GM23338 (cell line): Measurements from ENCODE around the gene DGKB. TPM values are rescaled to one million over a fixed set of nuclear protein-coding genes. Genes with fewer than 3 reads are reported as not detected.
A peak's percentile ranks its signal among the peaks of the same experiment; 100 is the strongest.

Experiments used
- ATAC-seq: fragments of 200-7000 bp; cut with Tn5 transposase; 3 replicates; pipeline ENCODE4 v1.9.1; 2020
- DNase-seq: peaks from one replicate; pipeline ENCODE4 v3.0.0-alpha.2; 2015; ENCODE audit warnings: low spot score
- H2AFZ ChIP-seq: fragments of 200-600 bp; sonication (generic); 2 replicates; pipeline ENCODE4 v1.8.0; 2016; ENCODE audit warnings: antibody characterized with exemption, mild to moderate bottlenecking, moderate library complexity
- H3F3A ChIP-seq: fragments of 200-600 bp; sonication (generic); replicated peaks from 2 replicates; pipeline ENCODE4 v1.8.0; 2017; ENCODE audit warnings: antibody characterized with exemption, mixed run types, low read depth
- H3K27ac ChIP-seq: fragments of 200-600 bp; sonication (generic); 2 replicates; pipeline ENCODE4 v1.6.1; 2016; ENCODE audit warnings: low read depth
- H3K27me3 ChIP-seq: fragments of 200-600 bp; sonication (generic); 2 replicates; pipeline ENCODE4 v1.8.0; 2016; ENCODE audit warnings: mild to moderate bottlenecking, mixed run types, moderate library complexity; ENCODE audit not compliant: insufficient read depth
- H3K36me3 ChIP-seq: fragments of 200-600 bp; sonication (generic); 2 replicates; pipeline ENCODE4 v1.8.0; 2016; ENCODE audit warnings: mild to moderate bottlenecking; ENCODE audit not compliant: insufficient read depth
- H3K4me1 ChIP-seq: fragments of 200-600 bp; sonication (generic); 2 replicates; pipeline ENCODE4 v1.8.0; 2016; ENCODE audit warnings: mild to moderate bottlenecking, moderate library complexity; ENCODE audit not compliant: insufficient read depth
- H3K4me2 ChIP-seq: fragments of 200-600 bp; sonication (generic); 2 replicates; pipeline ENCODE4 v1.7.1; 2017; ENCODE audit warnings: mixed run types
- H3K4me3 ChIP-seq: fragments of 200-600 bp; sonication (generic); 2 replicates; pipeline ENCODE4 v1.6.1; 2016; ENCODE audit warnings: mixed run types
- H3K79me2 ChIP-seq: fragments of 200-600 bp; sonication (generic); replicated peaks from 2 replicates; pipeline ENCODE4 v1.8.0; 2017; ENCODE audit warnings: mild to moderate bottlenecking; ENCODE audit not compliant: insufficient read depth
- H3K9me2 ChIP-seq: fragments of 200-600 bp; sonication (generic); 2 replicates; pipeline ENCODE4 v1.8.0; 2017; ENCODE audit not compliant: insufficient read depth
- H4K20me1 ChIP-seq: fragments of 200-600 bp; sonication (generic); replicated peaks from 2 replicates; pipeline ENCODE4 v1.8.0; 2017; ENCODE audit warnings: mild to moderate bottlenecking; ENCODE audit not compliant: insufficient read depth
- H3K27ac Mint-ChIP-seq: 2 replicates; pipeline ENCODE4 v1.8.0; 2020; ENCODE audit warnings: inconsistent platforms, mild to moderate bottlenecking, moderate library complexity, mixed read lengths
- H3K27me3 Mint-ChIP-seq: 3 replicates; pipeline ENCODE4 v1.8.0; 2022; ENCODE audit warnings: low read depth, mild to moderate bottlenecking, moderate library complexity, mixed read lengths, inconsistent platforms; ENCODE audit not compliant: insufficient read depth, poor library complexity
- H3K36me3 Mint-ChIP-seq: 3 replicates; pipeline ENCODE4 v1.8.0; 2021; ENCODE audit warnings: low read depth, mild to moderate bottlenecking, inconsistent platforms, moderate library complexity, mixed read lengths
- H3K4me1 Mint-ChIP-seq: 3 replicates; pipeline ENCODE4 v1.8.0; 2020; ENCODE audit warnings: mild to moderate bottlenecking, inconsistent platforms, mixed read lengths
- H3K4me3 Mint-ChIP-seq: 3 replicates; pipeline ENCODE4 v1.8.0; 2021; ENCODE audit warnings: moderate library complexity, mild to moderate bottlenecking, inconsistent platforms, mixed read lengths
- H3K9me3 Mint-ChIP-seq: 3 replicates; pipeline ENCODE4 v1.8.0; 2020; ENCODE audit warnings: moderate library complexity, mild to moderate bottlenecking, inconsistent platforms, mixed read lengths
- ETS1 ChIP-seq: IDR thresholded peaks from 2 replicates; pipeline ENCODE4 v1.6.1; 2016; ENCODE audit warnings: antibody characterized with exemption
- REST ChIP-seq: IDR thresholded peaks from one replicate; pipeline ENCODE4 v1.6.1; 2018; ENCODE audit warnings: antibody characterized with exemption; ENCODE audit not compliant: unreplicated experiment
- ZNF462 ChIP-seq: fragments of 250-450 bp; sonication (Bioruptor Pico); IDR thresholded peaks from 2 replicates; pipeline ENCODE4 v1.5.0; 2020; ENCODE audit warnings: mild to moderate bottlenecking, moderate library complexity
- polyA plus RNA-seq: library from polyadenylated mRNA; unstranded; fragments of >200 nt; fragmentation: Nextera tagmentation; extraction: Ambion mirVana; gene quantifications from 2 replicates; pipeline ENCODE4 v1.2.1, GENCODE V29; 2016
- total RNA-seq: library from RNA; depleted of rRNA; stranded (reverse); fragments of >200 nt; shearing (Covaris generic); gene quantifications from 2 replicates; pipeline ENCODE4 v1.2.3, GENCODE V29; 2014

The DGKB gene
- total and polyA plus RNA-seq, 2 experiments from 2014 or later: 4.8 to 11.5 TPM

- TF ChIP-seq ZNF462 (CRISPR knock-in tag): no peak
Observed at GRCh38 chr7:14389595-14389994, 513.0 kb downstream of the DGKB start (continued).

- Histone ChIP-seq H4K20me1 (no peaks in the 10 kb centered on the region), H3K9me2 (no peaks in the 10 kb centered on the region), H3K4me2 (no peak overlapping the region), H3K4me3 (no peak overlapping the region), H3K27me3 (no peaks in the 10 kb centered on the region), H3K79me2 (no peaks in the 10 kb centered on the region), H3F3A (no peaks in the 10 kb centered on the region), H3K4me1 (no peaks in the 10 kb centered on the region), H2AFZ (peak overlapping the region; percentile 23; the same call in 1 of the 2 replicates), H3K27ac (no peak overlapping the region), H3K36me3 (no peaks in the 10 kb centered on the region)
- Mint-ChIP-seq H3K27ac (no peak overlapping the region), H3K9me3 (no peaks in the 10 kb centered on the region), H3K27me3 (no peaks in the 10 kb centered on the region), H3K4me1 (peaks cover 3% of the 10 kb centered on the region; the same call in 1 of the 3 replicates), H3K4me3 (no peak overlapping the region), H3K36me3 (no peaks in the 10 kb centered on the region)
- DNase-seq (no peak), ATAC-seq (no peak)
- no peak for TF ChIP-seq ETS1
- no peak for TF ChIP-seq REST
Observed at GRCh38 chr7:14389181-14389591, 513.4 kb downstream of the DGKB start.
